ENCODE results near the gene EGFLAM.

DNA sequence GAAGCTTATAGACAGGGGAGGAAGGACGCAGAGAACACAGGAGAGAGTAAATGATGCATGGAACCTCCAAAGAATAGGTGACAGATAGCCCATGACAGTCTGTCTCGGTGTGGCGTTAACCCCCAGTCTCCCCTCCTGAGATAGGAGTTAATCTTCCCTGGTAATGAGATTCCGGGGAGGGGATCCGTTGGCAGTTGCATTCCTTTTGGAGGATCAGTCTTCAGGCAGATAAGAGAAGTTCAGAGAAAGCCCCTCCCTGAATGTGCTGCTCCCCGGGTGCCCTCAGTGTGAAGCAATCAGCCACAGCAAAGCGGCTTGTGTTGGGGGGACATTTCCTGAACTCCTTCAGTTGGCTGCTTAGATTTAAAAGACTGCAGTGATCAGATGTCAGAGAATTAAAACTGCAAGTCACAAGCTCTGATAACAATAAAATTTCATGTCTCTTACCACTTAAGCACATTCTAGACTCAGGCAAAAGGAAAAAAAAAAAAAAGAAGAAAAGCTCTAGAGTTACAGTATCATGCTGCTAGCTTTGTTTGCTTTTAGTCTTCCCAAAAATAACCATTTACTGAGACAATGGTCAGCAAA, 121.1 kb downstream of the EGFLAM start:
- TF ChIP-seq, protein P1, sequence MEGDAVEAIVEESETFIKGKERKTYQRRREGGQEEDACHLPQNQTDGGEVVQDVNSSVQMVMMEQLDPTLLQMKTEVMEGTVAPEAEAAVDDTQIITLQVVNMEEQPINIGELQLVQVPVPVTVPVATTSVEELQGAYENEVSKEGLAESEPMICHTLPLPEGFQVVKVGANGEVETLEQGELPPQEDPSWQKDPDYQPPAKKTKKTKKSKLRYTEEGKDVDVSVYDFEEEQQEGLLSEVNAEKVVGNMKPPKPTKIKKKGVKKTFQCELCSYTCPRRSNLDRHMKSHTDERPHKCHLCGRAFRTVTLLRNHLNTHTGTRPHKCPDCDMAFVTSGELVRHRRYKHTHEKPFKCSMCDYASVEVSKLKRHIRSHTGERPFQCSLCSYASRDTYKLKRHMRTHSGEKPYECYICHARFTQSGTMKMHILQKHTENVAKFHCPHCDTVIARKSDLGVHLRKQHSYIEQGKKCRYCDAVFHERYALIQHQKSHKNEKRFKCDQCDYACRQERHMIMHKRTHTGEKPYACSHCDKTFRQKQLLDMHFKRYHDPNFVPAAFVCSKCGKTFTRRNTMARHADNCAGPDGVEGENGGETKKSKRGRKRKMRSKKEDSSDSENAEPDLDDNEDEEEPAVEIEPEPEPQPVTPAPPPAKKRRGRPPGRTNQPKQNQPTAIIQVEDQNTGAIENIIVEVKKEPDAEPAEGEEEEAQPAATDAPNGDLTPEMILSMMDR (IDR thresholded peaks at IDR 0.05) = no peak
- TF ChIP-seq POLR2A (IDR thresholded peaks at IDR 0.05) (no peak), POLR2AphosphoS5 (IDR thresholded peaks at IDR 0.05) (no peak), EP300 (IDR thresholded peaks at IDR 0.05) (no peak)
